GM19372 (cell line): Measurements from ENCODE around the gene ITGB6.
A peak's percentile ranks its signal among the peaks of the same experiment; 100 is the strongest.

Experiments used
- ATAC-seq: cut with Tn5 transposase; IDR thresholded peaks from one replicate; pipeline ENCODE4 v1.9.1; 2021; ENCODE audit warnings: mild to moderate bottlenecking, low read depth, moderate library complexity; ENCODE audit not compliant: unreplicated experiment

Gene ITGB6

GRCh38 chr2:160105366-160105765 is 94.7 kb downstream of the ITGB6 start:
- no peak for ATAC-seq

- ATAC-seq: no peak
Measured at GRCh38 chr2:160104115-160104514, 96.0 kb downstream of the ITGB6 start.

- ATAC-seq: no peak
Measured at GRCh38 chr2:160097326-160097725, 102.7 kb downstream of the ITGB6 start.

GRCh38 chr2:160096409-160096808 is 103.7 kb downstream of the ITGB6 start:
- ATAC-seq: peak; percentile 78

GRCh38 chr2:160092445-160092844 is 107.6 kb downstream of the ITGB6 start:
- ATAC-seq: no peak

- no peak for ATAC-seq
Measured at GRCh38 chr2:160091381-160091780, 108.7 kb downstream of the ITGB6 start.

- no peak for ATAC-seq
Measured at GRCh38 chr2:160087854-160088745, 112.0 kb downstream of the ITGB6 start.

GRCh38 chr2:160085662-160086061 is 114.4 kb downstream of the ITGB6 start:
- ATAC-seq: no peak

GRCh38 chr2:160077912-160078810 is 121.9 kb downstream of the ITGB6 start:
- ATAC-seq: no peak

- ATAC-seq: no peak
Measured at GRCh38 chr2:160076914-160077313, 123.2 kb downstream of the ITGB6 start.

GRCh38 chr2:160076241-160076640 is 123.8 kb downstream of the ITGB6 start:
- no peak for ATAC-seq

- ATAC-seq: no peak
Measured at GRCh38 chr2:160075171-160075570, 124.9 kb downstream of the ITGB6 start.

- ATAC-seq: no peak
Measured at GRCh38 chr2:160073284-160073888, 126.7 kb downstream of the ITGB6 start.

GRCh38 chr2:160068906-160069305 is 131.2 kb downstream of the ITGB6 start:
- ATAC-seq: no peak

- ATAC-seq: no peak
Measured at GRCh38 chr2:160064916-160065315, 135.2 kb downstream of the ITGB6 start.

GRCh38 chr2:160063879-160064612 is 136.0 kb downstream of the ITGB6 start:
- no peak for ATAC-seq

- no peak for ATAC-seq
Measured at GRCh38 chr2:160063271-160063670, 136.8 kb downstream of the ITGB6 start.

- ATAC-seq: no peak
Measured at GRCh38 chr2:160062292-160063005, 137.6 kb downstream of the ITGB6 start, which contains the start of gene PLA2R1. TSS of gene PLA2R1 (minus strand) at chr2:160062615. CDS start at chr2:160062403, 212 bp downstream.

- no peak for ATAC-seq
Measured at GRCh38 chr2:160061944-160062291, 138.2 kb downstream of the ITGB6 start.

- no peak for ATAC-seq
Measured at GRCh38 chr2:160061533-160061932, 138.5 kb downstream of the ITGB6 start.
